GM23338 (cell line): ENCODE data around the gene CCNL1. TPM values are rescaled to one million over a fixed set of nuclear protein-coding genes. Genes with fewer than 3 reads are reported as not detected.
"Not testable (repeated sequence)": the region's sequence is repeated elsewhere in the genome, so short reads cannot be mapped to it uniquely, and the experiment has no call there.

Experiments used
- ATAC-seq: fragments of 200-7000 bp; cut with Tn5 transposase; 3 replicates; pipeline ENCODE4 v1.9.1; 2020
- DNase-seq: peaks from one replicate; pipeline ENCODE4 v3.0.0-alpha.2; 2015; ENCODE audit warnings: low spot score
- H2AFZ ChIP-seq: fragments of 200-600 bp; sonication (generic); 2 replicates; pipeline ENCODE4 v1.8.0; 2016; ENCODE audit warnings: antibody characterized with exemption, mild to moderate bottlenecking, moderate library complexity
- H3F3A ChIP-seq: fragments of 200-600 bp; sonication (generic); replicated peaks from 2 replicates; pipeline ENCODE4 v1.8.0; 2017; ENCODE audit warnings: antibody characterized with exemption, mixed run types, low read depth
- H3K27ac ChIP-seq: fragments of 200-600 bp; sonication (generic); 2 replicates; pipeline ENCODE4 v1.6.1; 2016; ENCODE audit warnings: low read depth
- H3K27me3 ChIP-seq: fragments of 200-600 bp; sonication (generic); 2 replicates; pipeline ENCODE4 v1.8.0; 2016; ENCODE audit warnings: mild to moderate bottlenecking, mixed run types, moderate library complexity; ENCODE audit not compliant: insufficient read depth
- H3K36me3 ChIP-seq: fragments of 200-600 bp; sonication (generic); 2 replicates; pipeline ENCODE4 v1.8.0; 2016; ENCODE audit warnings: mild to moderate bottlenecking; ENCODE audit not compliant: insufficient read depth
- H3K4me1 ChIP-seq: fragments of 200-600 bp; sonication (generic); 2 replicates; pipeline ENCODE4 v1.8.0; 2016; ENCODE audit warnings: mild to moderate bottlenecking, moderate library complexity; ENCODE audit not compliant: insufficient read depth
- H3K4me2 ChIP-seq: fragments of 200-600 bp; sonication (generic); 2 replicates; pipeline ENCODE4 v1.7.1; 2017; ENCODE audit warnings: mixed run types
- H3K4me3 ChIP-seq: fragments of 200-600 bp; sonication (generic); 2 replicates; pipeline ENCODE4 v1.6.1; 2016; ENCODE audit warnings: mixed run types
- H3K79me2 ChIP-seq: fragments of 200-600 bp; sonication (generic); replicated peaks from 2 replicates; pipeline ENCODE4 v1.8.0; 2017; ENCODE audit warnings: mild to moderate bottlenecking; ENCODE audit not compliant: insufficient read depth
- H3K9me2 ChIP-seq: fragments of 200-600 bp; sonication (generic); 2 replicates; pipeline ENCODE4 v1.8.0; 2017; ENCODE audit not compliant: insufficient read depth
- H4K20me1 ChIP-seq: fragments of 200-600 bp; sonication (generic); replicated peaks from 2 replicates; pipeline ENCODE4 v1.8.0; 2017; ENCODE audit warnings: mild to moderate bottlenecking; ENCODE audit not compliant: insufficient read depth
- H3K27ac Mint-ChIP-seq: 2 replicates; pipeline ENCODE4 v1.8.0; 2020; ENCODE audit warnings: inconsistent platforms, mild to moderate bottlenecking, moderate library complexity, mixed read lengths
- H3K27me3 Mint-ChIP-seq: 3 replicates; pipeline ENCODE4 v1.8.0; 2022; ENCODE audit warnings: low read depth, mild to moderate bottlenecking, moderate library complexity, mixed read lengths, inconsistent platforms; ENCODE audit not compliant: insufficient read depth, poor library complexity
- H3K36me3 Mint-ChIP-seq: 3 replicates; pipeline ENCODE4 v1.8.0; 2021; ENCODE audit warnings: low read depth, mild to moderate bottlenecking, inconsistent platforms, moderate library complexity, mixed read lengths
- H3K4me1 Mint-ChIP-seq: 3 replicates; pipeline ENCODE4 v1.8.0; 2020; ENCODE audit warnings: mild to moderate bottlenecking, inconsistent platforms, mixed read lengths
- H3K4me3 Mint-ChIP-seq: 3 replicates; pipeline ENCODE4 v1.8.0; 2021; ENCODE audit warnings: moderate library complexity, mild to moderate bottlenecking, inconsistent platforms, mixed read lengths
- H3K9me3 Mint-ChIP-seq: 3 replicates; pipeline ENCODE4 v1.8.0; 2020; ENCODE audit warnings: moderate library complexity, mild to moderate bottlenecking, inconsistent platforms, mixed read lengths
- CREB1 ChIP-seq: fragments of 250-450 bp; sonication (Bioruptor Pico); IDR thresholded peaks from 2 replicates; pipeline ENCODE4 v1.5.0; 2020; ENCODE audit warnings: low read depth, mild to moderate bottlenecking, moderate library complexity
- EZH2 ChIP-seq: fragments of 200-600 bp; sonication (generic); IDR thresholded peaks from one replicate; pipeline ENCODE4 v1.8.0; 2017; ENCODE audit warnings: antibody characterized with exemption, mild to moderate bottlenecking, low read depth; ENCODE audit not compliant: unreplicated experiment
- JUNB ChIP-seq: IDR thresholded peaks from one replicate; pipeline ENCODE4 v1.6.1; 2016; ENCODE audit warnings: antibody characterized with exemption; ENCODE audit not compliant: unreplicated experiment
- NANOG ChIP-seq: IDR thresholded peaks from 2 replicates; pipeline ENCODE4 v1.6.1; 2016; ENCODE audit warnings: antibody characterized with exemption, borderline replicate concordance
- ZNF114 ChIP-seq: fragments of 250-450 bp; sonication (Bioruptor Pico); IDR thresholded peaks from 2 replicates; pipeline ENCODE4 v1.5.0; 2020; ENCODE audit warnings: mild to moderate bottlenecking, moderate library complexity
- ZNF331 ChIP-seq: fragments of 250-450 bp; sonication (Bioruptor Pico); IDR thresholded peaks from 2 replicates; pipeline ENCODE4 v1.5.0; 2020; ENCODE audit warnings: low read depth, mild to moderate bottlenecking, moderate library complexity
- polyA plus RNA-seq: library from polyadenylated mRNA; unstranded; fragments of >200 nt; fragmentation: Nextera tagmentation; extraction: Ambion mirVana; gene quantifications from 2 replicates; pipeline ENCODE4 v1.2.1, GENCODE V29; 2016
- total RNA-seq: library from RNA; depleted of rRNA; stranded (reverse); fragments of >200 nt; shearing (Covaris generic); gene quantifications from 2 replicates; pipeline ENCODE4 v1.2.3, GENCODE V29; 2014
- TF ChIP-seq, protein P1 (sequence below): fragments of 250-450 bp; sonication (Bioruptor Pico); IDR thresholded peaks from 2 replicates; pipeline ENCODE4 v1.5.0; 2020; ENCODE audit warnings: mild to moderate bottlenecking, moderate library complexity
- TF ChIP-seq, protein P2 (sequence below), 2 experiments: fragments of 200-600 bp in 1 of 2; sonication (generic) in 1 of 2; conservative IDR thresholded peaks; 2 replicates each; pipeline versions ENCODE4 v1.5.1 to v1.6.1; 2016 to 2017; ENCODE audit warnings: antibody characterized with exemption in 2 of 2, low read depth in 2 of 2, mild to moderate bottlenecking in 2 of 2, moderate library complexity in 1 of 2
- TF ChIP-seq, protein P3 (sequence below): IDR thresholded peaks from one replicate; pipeline ENCODE4 v1.6.1; 2018; ENCODE audit warnings: antibody characterized with exemption; ENCODE audit not compliant: unreplicated experiment

Gene CCNL1
- total and polyA plus RNA-seq, 2 experiments from 2014 or later = 108 to 134 TPM

DNA sequence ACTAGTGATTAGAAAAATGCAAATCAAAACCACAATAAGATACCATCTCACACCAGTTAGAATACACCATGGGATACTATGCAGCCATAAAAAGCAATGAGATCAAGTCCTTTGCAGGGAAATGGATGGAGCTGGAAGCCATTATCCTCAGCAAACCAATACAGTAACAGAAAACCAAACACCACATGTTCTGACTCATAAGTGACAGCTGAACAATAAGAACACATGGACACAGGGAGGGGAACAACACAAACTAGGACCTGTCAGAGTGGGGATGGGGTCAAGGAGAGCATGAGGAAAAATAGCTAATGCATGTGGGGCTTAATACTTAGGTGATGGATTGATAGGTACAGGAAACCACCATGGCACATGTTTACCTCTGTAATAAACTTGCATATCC, 36.0 kb upstream of the CCNL1 start:
- Histone ChIP-seq H2AFZ (no peak overlapping the region), H4K20me1 (no peaks in the 10 kb centered on the region), H3F3A (no peaks in the 10 kb centered on the region), H3K27ac (no peak overlapping the region), H3K79me2 (no peaks in the 10 kb centered on the region), H3K27me3 (no peaks in the 10 kb centered on the region), H3K36me3 (no peaks in the 10 kb centered on the region), H3K4me2 (no peak overlapping the region), H3K4me1 (no peaks in the 10 kb centered on the region), H3K4me3 (no peak overlapping the region), H3K9me2 (no peaks in the 10 kb centered on the region)
- Mint-ChIP-seq H3K4me1 (no peaks in the 10 kb centered on the region), H3K4me3 (no peak overlapping the region), H3K27me3 (no peaks in the 10 kb centered on the region), H3K9me3 (peaks cover 15% of the 10 kb centered on the region), H3K36me3 (peaks cover 5% of the 10 kb centered on the region), H3K27ac (no peak overlapping the region)
- ATAC-seq (no peak), DNase-seq (no peak)
- TF ChIP-seq JUNB (no peak), EZH2 (no peak), NANOG (no peak), ZNF331 (CRISPR knock-in tag) (no peak), CREB1 (CRISPR knock-in tag) (no peak), ZNF114 (CRISPR knock-in tag) (no peak)
- TF ChIP-seq, protein P1, sequence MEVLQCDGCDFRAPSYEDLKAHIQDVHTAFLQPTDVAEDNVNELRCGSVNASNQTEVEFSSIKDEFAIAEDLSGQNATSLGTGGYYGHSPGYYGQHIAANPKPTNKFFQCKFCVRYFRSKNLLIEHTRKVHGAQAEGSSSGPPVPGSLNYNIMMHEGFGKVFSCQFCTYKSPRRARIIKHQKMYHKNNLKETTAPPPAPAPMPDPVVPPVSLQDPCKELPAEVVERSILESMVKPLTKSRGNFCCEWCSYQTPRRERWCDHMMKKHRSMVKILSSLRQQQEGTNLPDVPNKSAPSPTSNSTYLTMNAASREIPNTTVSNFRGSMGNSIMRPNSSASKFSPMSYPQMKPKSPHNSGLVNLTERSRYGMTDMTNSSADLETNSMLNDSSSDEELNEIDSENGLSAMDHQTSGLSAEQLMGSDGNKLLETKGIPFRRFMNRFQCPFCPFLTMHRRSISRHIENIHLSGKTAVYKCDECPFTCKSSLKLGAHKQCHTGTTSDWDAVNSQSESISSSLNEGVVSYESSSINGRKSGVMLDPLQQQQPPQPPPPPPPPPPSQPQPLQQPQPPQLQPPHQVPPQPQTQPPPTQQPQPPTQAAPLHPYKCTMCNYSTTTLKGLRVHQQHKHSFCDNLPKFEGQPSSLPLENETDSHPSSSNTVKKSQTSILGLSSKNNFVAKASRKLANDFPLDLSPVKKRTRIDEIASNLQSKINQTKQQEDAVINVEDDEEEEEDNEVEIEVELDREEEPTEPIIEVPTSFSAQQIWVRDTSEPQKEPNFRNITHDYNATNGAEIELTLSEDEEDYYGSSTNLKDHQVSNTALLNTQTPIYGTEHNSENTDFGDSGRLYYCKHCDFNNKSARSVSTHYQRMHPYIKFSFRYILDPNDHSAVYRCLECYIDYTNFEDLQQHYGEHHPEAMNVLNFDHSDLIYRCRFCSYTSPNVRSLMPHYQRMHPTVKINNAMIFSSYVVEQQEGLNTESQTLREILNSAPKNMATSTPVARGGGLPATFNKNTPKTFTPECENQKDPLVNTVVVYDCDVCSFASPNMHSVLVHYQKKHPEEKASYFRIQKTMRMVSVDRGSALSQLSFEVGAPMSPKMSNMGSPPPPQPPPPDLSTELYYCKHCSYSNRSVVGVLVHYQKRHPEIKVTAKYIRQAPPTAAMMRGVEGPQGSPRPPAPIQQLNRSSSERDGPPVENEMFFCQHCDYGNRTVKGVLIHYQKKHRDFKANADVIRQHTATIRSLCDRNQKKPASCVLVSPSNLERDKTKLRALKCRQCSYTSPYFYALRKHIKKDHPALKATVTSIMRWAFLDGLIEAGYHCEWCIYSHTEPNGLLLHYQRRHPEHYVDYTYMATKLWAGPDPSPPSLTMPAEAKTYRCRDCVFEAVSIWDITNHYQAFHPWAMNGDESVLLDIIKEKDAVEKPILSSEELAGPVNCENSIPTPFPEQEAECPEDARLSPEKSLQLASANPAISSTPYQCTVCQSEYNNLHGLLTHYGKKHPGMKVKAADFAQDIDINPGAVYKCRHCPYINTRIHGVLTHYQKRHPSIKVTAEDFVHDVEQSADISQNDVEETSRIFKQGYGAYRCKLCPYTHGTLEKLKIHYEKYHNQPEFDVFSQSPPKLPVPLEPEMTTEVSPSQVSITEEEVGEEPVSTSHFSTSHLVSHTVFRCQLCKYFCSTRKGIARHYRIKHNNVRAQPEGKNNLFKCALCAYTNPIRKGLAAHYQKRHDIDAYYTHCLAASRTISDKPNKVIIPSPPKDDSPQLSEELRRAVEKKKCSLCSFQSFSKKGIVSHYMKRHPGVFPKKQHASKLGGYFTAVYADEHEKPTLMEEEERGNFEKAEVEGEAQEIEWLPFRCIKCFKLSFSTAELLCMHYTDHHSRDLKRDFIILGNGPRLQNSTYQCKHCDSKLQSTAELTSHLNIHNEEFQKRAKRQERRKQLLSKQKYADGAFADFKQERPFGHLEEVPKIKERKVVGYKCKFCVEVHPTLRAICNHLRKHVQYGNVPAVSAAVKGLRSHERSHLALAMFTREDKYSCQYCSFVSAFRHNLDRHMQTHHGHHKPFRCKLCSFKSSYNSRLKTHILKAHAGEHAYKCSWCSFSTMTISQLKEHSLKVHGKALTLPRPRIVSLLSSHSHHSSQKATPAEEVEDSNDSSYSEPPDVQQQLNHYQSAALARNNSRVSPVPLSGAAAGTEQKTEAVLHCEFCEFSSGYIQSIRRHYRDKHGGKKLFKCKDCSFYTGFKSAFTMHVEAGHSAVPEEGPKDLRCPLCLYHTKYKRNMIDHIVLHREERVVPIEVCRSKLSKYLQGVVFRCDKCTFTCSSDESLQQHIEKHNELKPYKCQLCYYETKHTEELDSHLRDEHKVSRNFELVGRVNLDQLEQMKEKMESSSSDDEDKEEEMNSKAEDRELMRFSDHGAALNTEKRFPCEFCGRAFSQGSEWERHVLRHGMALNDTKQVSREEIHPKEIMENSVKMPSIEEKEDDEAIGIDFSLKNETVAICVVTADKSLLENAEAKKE (CRISPR knock-in tag) = no peak
- TF ChIP-seq, protein P2, sequence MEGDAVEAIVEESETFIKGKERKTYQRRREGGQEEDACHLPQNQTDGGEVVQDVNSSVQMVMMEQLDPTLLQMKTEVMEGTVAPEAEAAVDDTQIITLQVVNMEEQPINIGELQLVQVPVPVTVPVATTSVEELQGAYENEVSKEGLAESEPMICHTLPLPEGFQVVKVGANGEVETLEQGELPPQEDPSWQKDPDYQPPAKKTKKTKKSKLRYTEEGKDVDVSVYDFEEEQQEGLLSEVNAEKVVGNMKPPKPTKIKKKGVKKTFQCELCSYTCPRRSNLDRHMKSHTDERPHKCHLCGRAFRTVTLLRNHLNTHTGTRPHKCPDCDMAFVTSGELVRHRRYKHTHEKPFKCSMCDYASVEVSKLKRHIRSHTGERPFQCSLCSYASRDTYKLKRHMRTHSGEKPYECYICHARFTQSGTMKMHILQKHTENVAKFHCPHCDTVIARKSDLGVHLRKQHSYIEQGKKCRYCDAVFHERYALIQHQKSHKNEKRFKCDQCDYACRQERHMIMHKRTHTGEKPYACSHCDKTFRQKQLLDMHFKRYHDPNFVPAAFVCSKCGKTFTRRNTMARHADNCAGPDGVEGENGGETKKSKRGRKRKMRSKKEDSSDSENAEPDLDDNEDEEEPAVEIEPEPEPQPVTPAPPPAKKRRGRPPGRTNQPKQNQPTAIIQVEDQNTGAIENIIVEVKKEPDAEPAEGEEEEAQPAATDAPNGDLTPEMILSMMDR (conservative IDR thresholded peaks at IDR 0.05; ENCODE audit: low read depth in 2 of 2) = no peak
- TF ChIP-seq, protein P3, sequence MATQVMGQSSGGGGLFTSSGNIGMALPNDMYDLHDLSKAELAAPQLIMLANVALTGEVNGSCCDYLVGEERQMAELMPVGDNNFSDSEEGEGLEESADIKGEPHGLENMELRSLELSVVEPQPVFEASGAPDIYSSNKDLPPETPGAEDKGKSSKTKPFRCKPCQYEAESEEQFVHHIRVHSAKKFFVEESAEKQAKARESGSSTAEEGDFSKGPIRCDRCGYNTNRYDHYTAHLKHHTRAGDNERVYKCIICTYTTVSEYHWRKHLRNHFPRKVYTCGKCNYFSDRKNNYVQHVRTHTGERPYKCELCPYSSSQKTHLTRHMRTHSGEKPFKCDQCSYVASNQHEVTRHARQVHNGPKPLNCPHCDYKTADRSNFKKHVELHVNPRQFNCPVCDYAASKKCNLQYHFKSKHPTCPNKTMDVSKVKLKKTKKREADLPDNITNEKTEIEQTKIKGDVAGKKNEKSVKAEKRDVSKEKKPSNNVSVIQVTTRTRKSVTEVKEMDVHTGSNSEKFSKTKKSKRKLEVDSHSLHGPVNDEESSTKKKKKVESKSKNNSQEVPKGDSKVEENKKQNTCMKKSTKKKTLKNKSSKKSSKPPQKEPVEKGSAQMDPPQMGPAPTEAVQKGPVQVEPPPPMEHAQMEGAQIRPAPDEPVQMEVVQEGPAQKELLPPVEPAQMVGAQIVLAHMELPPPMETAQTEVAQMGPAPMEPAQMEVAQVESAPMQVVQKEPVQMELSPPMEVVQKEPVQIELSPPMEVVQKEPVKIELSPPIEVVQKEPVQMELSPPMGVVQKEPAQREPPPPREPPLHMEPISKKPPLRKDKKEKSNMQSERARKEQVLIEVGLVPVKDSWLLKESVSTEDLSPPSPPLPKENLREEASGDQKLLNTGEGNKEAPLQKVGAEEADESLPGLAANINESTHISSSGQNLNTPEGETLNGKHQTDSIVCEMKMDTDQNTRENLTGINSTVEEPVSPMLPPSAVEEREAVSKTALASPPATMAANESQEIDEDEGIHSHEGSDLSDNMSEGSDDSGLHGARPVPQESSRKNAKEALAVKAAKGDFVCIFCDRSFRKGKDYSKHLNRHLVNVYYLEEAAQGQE = no peak

DNA sequence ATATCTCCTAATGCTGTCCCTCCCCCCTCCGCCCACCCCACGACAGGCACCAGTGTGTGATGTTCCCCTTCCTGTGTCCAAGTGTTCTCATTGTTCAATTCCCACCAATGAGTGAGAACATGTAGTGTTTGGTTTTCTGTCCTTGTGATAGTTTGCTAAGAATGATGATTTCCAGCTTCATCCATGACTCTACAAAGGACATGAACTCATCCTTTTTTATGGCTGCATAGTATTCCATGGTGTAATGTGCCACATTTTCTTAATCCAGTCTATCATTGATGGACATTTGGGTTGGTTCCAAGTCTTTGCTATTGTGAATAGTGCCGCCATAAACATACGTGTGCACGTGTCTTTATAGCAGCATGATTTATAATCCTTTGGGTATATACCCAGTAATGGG, 31.2 kb upstream of the CCNL1 start:
- Mint-ChIP-seq H3K36me3 (peaks cover 49% of the 10 kb centered on the region), H3K9me3 (peaks cover 62% of the 10 kb centered on the region)
- ATAC-seq, H4K20me1 ChIP-seq, H3K27me3 ChIP-seq, H3K9me2 ChIP-seq, H3K27ac Mint-ChIP-seq, H3K4me3 ChIP-seq, DNase-seq, H3K79me2 ChIP-seq, H3K4me2 ChIP-seq, H3K27ac ChIP-seq, H3K4me1 Mint-ChIP-seq, H3F3A ChIP-seq, H3K4me3 Mint-ChIP-seq, H2AFZ ChIP-seq, H3K27me3 Mint-ChIP-seq, H3K4me1 ChIP-seq: not testable (repeated sequence)
- peaks cover 11% of the 10 kb centered on the region for H3K36me3 ChIP-seq
